ENCODE data around the gene TESK2. TPM values are rescaled to one million over a fixed set of nuclear protein-coding genes. Genes with fewer than 3 reads are reported as not detected.

The TESK2 gene
- total and polyA plus RNA-seq, 2 of the 13 experiments (the other 11 are each of a cell fraction or from before 2014, with no cell fraction given), result 5.5 to 9.6 TPM

- peak in 1 of 2 experiments; percentile 28; a peak in 1 of 4 replicates for TF ChIP-seq REST (IDR thresholded peaks at IDR 0.05; ENCODE audit: borderline replicate concordance in 1 of 2, low read depth in 1 of 2, low read length in 2 of 2)
- no peak for TF ChIP-seq HIVEP1 (CRISPR knock-in tag; IDR thresholded peaks at IDR 0.05)
- TF ChIP-seq RNF2 (conservative IDR thresholded peaks at IDR 0.05; ENCODE audit: low read depth), result no peak
- TF ChIP-seq ZNF784 (CRISPR knock-in tag; IDR thresholded peaks at IDR 0.05; ENCODE audit: borderline replicate concordance), result no peak
- no peak for TF ChIP-seq IKZF1 (IDR thresholded peaks at IDR 0.05)
- TF ChIP-seq, protein P1, sequence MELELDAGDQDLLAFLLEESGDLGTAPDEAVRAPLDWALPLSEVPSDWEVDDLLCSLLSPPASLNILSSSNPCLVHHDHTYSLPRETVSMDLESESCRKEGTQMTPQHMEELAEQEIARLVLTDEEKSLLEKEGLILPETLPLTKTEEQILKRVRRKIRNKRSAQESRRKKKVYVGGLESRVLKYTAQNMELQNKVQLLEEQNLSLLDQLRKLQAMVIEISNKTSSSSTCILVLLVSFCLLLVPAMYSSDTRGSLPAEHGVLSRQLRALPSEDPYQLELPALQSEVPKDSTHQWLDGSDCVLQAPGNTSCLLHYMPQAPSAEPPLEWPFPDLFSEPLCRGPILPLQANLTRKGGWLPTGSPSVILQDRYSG (CRISPR knock-in tag; IDR thresholded peaks at IDR 0.05), result no peak
- 0 out of 2 replicates have a peak, but pooled peaks have one; percentile 37 for TF ChIP-seq ARID3A (IDR thresholded peaks at IDR 0.05; ENCODE audit: low read depth, low read length)
- TF ChIP-seq MYPOP (CRISPR knock-in tag; IDR thresholded peaks at IDR 0.05), result no peak
- 0 out of 2 replicates have a peak, but pooled peaks have one; percentile 42 for TF ChIP-seq ZNF274 (CRISPR knock-in tag; IDR thresholded peaks at IDR 0.05)
- TF ChIP-seq ZNF691 (CRISPR knock-in tag; IDR thresholded peaks at IDR 0.05; ENCODE audit: borderline replicate concordance, low read depth), result no peak; the same call in 1 of the 2 replicates
- TF ChIP-seq, protein P2, sequence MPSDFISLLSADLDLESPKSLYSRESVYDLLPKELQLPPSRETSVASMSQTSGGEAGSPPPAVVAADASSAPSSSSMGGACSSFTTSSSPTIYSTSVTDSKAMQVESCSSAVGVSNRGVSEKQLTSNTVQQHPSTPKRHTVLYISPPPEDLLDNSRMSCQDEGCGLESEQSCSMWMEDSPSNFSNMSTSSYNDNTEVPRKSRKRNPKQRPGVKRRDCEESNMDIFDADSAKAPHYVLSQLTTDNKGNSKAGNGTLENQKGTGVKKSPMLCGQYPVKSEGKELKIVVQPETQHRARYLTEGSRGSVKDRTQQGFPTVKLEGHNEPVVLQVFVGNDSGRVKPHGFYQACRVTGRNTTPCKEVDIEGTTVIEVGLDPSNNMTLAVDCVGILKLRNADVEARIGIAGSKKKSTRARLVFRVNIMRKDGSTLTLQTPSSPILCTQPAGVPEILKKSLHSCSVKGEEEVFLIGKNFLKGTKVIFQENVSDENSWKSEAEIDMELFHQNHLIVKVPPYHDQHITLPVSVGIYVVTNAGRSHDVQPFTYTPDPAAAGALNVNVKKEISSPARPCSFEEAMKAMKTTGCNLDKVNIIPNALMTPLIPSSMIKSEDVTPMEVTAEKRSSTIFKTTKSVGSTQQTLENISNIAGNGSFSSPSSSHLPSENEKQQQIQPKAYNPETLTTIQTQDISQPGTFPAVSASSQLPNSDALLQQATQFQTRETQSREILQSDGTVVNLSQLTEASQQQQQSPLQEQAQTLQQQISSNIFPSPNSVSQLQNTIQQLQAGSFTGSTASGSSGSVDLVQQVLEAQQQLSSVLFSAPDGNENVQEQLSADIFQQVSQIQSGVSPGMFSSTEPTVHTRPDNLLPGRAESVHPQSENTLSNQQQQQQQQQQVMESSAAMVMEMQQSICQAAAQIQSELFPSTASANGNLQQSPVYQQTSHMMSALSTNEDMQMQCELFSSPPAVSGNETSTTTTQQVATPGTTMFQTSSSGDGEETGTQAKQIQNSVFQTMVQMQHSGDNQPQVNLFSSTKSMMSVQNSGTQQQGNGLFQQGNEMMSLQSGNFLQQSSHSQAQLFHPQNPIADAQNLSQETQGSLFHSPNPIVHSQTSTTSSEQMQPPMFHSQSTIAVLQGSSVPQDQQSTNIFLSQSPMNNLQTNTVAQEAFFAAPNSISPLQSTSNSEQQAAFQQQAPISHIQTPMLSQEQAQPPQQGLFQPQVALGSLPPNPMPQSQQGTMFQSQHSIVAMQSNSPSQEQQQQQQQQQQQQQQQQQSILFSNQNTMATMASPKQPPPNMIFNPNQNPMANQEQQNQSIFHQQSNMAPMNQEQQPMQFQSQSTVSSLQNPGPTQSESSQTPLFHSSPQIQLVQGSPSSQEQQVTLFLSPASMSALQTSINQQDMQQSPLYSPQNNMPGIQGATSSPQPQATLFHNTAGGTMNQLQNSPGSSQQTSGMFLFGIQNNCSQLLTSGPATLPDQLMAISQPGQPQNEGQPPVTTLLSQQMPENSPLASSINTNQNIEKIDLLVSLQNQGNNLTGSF (CRISPR knock-in tag; IDR thresholded peaks at IDR 0.05), result no peak
- TF ChIP-seq ZNF30 (CRISPR knock-in tag; IDR thresholded peaks at IDR 0.05), result no peak
These were observed 193.2 kb downstream of the TESK2 start (continued) for GRCh38 chr1:45297666-45298356.
